Kidney (tissue), 14 donors: ENCODE measurements around the gene HCN4. TPM values are rescaled to one million over a fixed set of nuclear protein-coding genes. Genes with fewer than 3 reads are reported as not detected.

Experiments used
- DNase-seq, 5 donors: peaks; one replicate each; pipeline ENCODE4 v3.0.0-alpha.2; 2013 to 2020
- FAIRE-seq: peaks from 2 replicates; lab custom pipeline; 2012; peaks lifted over from hg19 to GRCh38; lab: Jason Lieb, UNC
- H3K27ac ChIP-seq, 2 donors: one replicate each; pipeline ENCODE4 v1.7.0; 2013; ENCODE audit warnings: low read depth in 2 of 2, low read length in 2 of 2, inconsistent platforms in 1 of 2
- H3K27me3 ChIP-seq: one replicate; pipeline ENCODE4 v1.7.1; 2013; ENCODE audit warnings: low read length, inconsistent platforms; ENCODE audit not compliant: control insufficient read depth, insufficient read depth
- H3K36me3 ChIP-seq, 3 donors: one replicate each; pipeline versions ENCODE4 v1.7.0 to v1.7.1; 2013; ENCODE audit warnings: low read length in 3 of 3, control low read depth in 1 of 3, inconsistent platforms in 1 of 3; ENCODE audit not compliant: insufficient read depth in 3 of 3, control insufficient read depth in 2 of 3
- H3K4me1 ChIP-seq, 3 donors: one replicate each; pipeline versions ENCODE4 v1.7.0 to v1.7.1; 2013; ENCODE audit warnings: low read length in 3 of 3, inconsistent platforms in 1 of 3, low read depth in 1 of 3; ENCODE audit not compliant: control insufficient read depth in 2 of 3, insufficient read depth in 2 of 3
- H3K4me3 ChIP-seq, 3 donors: one replicate each; pipeline versions ENCODE4 v1.7.0 to v1.8.1; 2013; ENCODE audit warnings: low read length in 3 of 3, control low read depth in 1 of 3, inconsistent platforms in 1 of 3
- H3K9ac ChIP-seq, 3 donors: one replicate each; pipeline versions ENCODE4 v1.7.0 to v1.7.1; 2013; ENCODE audit warnings: low read length in 3 of 3, control low read depth in 1 of 3, inconsistent platforms in 1 of 3
- H3K9me3 ChIP-seq, 3 donors: one replicate each; pipeline versions ENCODE4 v1.7.0 to v1.7.1; 2013; ENCODE audit warnings: low read length in 3 of 3, control low read depth in 1 of 3, inconsistent platforms in 1 of 3; ENCODE audit not compliant: control insufficient read depth in 2 of 3, insufficient read depth in 1 of 3
- CTCF ChIP-seq: IDR thresholded peaks from 3 replicates; pipeline ENCODE4 v1.5.1; 2012; ENCODE audit warnings: mild to moderate bottlenecking, moderate library complexity, borderline replicate concordance; ENCODE audit not compliant: insufficient read depth; ENCODE audit errors: extremely low read depth
- intact Hi-C: fragments of 100-400 bp; cut with DNase I; formaldehyde crosslinking; loops from one replicate; pipeline ENCODE4 v1.11.1; 2022
- polyA plus RNA-seq: library from polyadenylated mRNA; stranded (reverse); fragments of 350-450 nt; fragmentation: Illumina TruSeq; extraction: RNeasy Lipid Tissue Mini Kit (QIAGEN cat#74804); gene quantifications from one replicate; pipeline ENCODE4 v1.2.3, GENCODE V29; 2014; ENCODE audit warnings: low read depth, low replicate concordance; ENCODE audit not compliant: insufficient read depth
- total RNA-seq: library from RNA; stranded (reverse); fragmentation: NEBNext Ultra II Directional; extraction: Animal tissue kit (Norgen Biotek cat#: 25700); gene quantifications from one replicate; pipeline ENCODE4 v1.2.1, GENCODE V29; 2021
- donor health status: control.
- donor health status: control.
- donor health status: control.
- donor health status: control.
- donor health status: control.
- donor health status: DM: yes; HTN: yes; CAD: no.
- donor health status: Normal renal cell carcinoma (clear cell type).

Gene HCN4
- total and polyA plus RNA-seq, 2 donors from 2014 or later = 0.15 to 0.50 TPM

DNA sequence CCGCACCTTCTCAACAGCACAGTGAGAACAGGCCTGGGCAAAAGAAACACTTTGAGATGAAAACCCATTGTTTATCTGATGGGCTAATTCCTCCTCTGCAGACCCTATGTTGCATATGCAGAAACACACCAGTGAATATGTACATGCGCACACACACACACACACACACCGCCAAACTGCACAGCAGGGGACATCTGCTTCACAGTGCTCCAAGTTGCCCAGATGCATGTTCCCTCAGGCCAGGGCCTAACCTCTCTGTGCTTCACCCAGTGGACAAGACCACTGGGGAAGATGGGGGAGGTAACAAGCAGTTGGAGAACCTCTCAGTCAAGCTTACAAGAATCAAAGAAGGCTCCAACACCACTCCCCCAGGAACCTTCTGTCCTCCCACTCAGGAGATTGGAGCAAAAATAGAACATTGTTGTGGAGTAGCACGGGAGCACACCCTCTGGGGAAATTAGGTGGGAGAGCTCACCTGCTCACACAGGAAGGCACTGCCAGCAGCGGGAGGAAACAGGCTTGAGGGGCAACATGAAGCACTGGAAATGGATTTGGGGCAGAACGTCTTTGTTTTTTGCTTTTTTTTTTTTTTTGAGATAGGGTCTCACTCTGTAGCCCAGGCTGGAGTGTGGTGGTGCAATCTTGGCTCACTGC, 13.0 kb downstream of the HCN4 start:
- Histone ChIP-seq H3K9ac (no peak overlapping the region), H3K27ac (no peak overlapping the region), H3K4me3 (no peak overlapping the region), H3K4me1 (peaks cover 0 to 5% (median 5%) of the 10 kb centered on the region in 3 donors), H3K27me3 (no peaks in the 10 kb centered on the region), H3K36me3 (no peaks in the 10 kb centered on the region), H3K9me3 (no peaks in the 10 kb centered on the region)
- TF ChIP-seq CTCF = no peak
- FAIRE-seq (no peak), DNase-seq (no peak)
- intact Hi-C loops = no loop called here

GRCh38 chr15:73354241-73354640, 14.5 kb downstream of the HCN4 start:
- no peak for TF ChIP-seq CTCF
- intact Hi-C loops = no loop called here

DNA sequence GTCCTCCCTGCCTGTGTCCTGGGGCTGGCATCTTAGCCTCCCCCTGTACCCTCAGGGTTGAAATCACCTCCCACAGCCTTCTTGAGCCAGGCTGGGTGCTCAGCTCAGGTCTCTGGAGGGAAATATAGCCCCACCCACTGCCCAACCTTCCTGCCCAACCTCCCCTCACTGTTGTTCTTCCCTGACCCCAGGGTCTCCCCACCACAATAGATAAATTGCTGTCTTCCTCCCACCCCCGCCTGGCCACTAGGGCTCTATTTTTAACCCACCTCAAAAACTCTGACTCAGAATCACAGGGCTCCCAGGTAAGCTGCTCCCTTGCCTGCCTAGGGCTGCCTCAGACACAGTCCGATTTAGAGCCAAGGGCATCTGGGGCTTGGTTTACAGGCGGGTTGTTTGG, 15.0 kb downstream of the HCN4 start:
- Histone ChIP-seq H3K27ac (no peak overlapping the region), H3K9ac (no peak overlapping the region), H3K4me1 (peaks cover 0 to 5% (median 2%) of the 10 kb centered on the region in 3 donors), H3K36me3 (no peaks in the 10 kb centered on the region), H3K9me3 (no peaks in the 10 kb centered on the region), H3K4me3 (no peak overlapping the region), H3K27me3 (no peaks in the 10 kb centered on the region)
- DNase-seq (no peak), FAIRE-seq (no peak)
- intact Hi-C loops = no loop called here
- no peak for TF ChIP-seq CTCF

More at GRCh38 chr15:73354241-73354640, 14.5 kb downstream of the HCN4 start:
- Histone ChIP-seq H3K4me1 (peaks cover 0 to 5% (median 5%) of the 10 kb centered on the region in 3 donors), H3K27me3 (no peaks in the 10 kb centered on the region), H3K9me3 (no peaks in the 10 kb centered on the region), H3K4me3 (no peak overlapping the region), H3K9ac (no peak overlapping the region), H3K36me3 (no peaks in the 10 kb centered on the region), H3K27ac (no peak overlapping the region)
- DNase-seq = no peak
- no peak for FAIRE-seq

GRCh38 chr15:73352082-73352481, 16.7 kb downstream of the HCN4 start:
- Histone ChIP-seq H3K4me3 (no peak overlapping the region), H3K9me3 (no peaks in the 10 kb centered on the region), H3K4me1 (no peaks in the 10 kb centered on the region), H3K9ac (no peak overlapping the region), H3K36me3 (no peaks in the 10 kb centered on the region), H3K27me3 (no peaks in the 10 kb centered on the region), H3K27ac (no peak overlapping the region)
- FAIRE-seq = no peak
- no peak for DNase-seq
- intact Hi-C loops = no loop called here
- TF ChIP-seq CTCF = no peak
